OCI-LY3 (cell line): ENCODE measurements around the gene TMEM132D.

ENCODE experiments used
- H2AFZ ChIP-seq: fragments of 200-600, 300-600 bp; shearing (Covaris generic); 2 replicates; pipeline ENCODE4 v1.6.0; 2014; ENCODE audit warnings: antibody characterized with exemption, low read depth, low read length
- H3K27ac ChIP-seq: fragments of 200-600, 300-600 bp; sonication (generic); 2 replicates; pipeline ENCODE4 v1.5.1; 2014; ENCODE audit warnings: mild to moderate bottlenecking, low read length, moderate library complexity, mixed read lengths
- H3K27me3 ChIP-seq: fragments of 200-600, 300-600 bp; sonication (generic); 2 replicates; pipeline ENCODE4 v1.6.1; 2014; ENCODE audit warnings: low read depth, low read length, mixed read lengths
- H3K36me3 ChIP-seq: fragments of 200-600, 300-600 bp; sonication (generic); replicated peaks from 2 replicates; pipeline ENCODE3; 2014; ENCODE audit warnings: low read depth, low read length, mixed read lengths
- H3K4me1 ChIP-seq: fragments of 300-600, 200-600 bp; sonication (generic); 2 replicates; pipeline ENCODE4 v1.6.1; 2014; ENCODE audit warnings: low read length, mixed read lengths
- H3K4me2 ChIP-seq: fragments of 200-600, 300-600 bp; sonication (generic); 2 replicates; pipeline ENCODE4 v1.6.1; 2014; ENCODE audit warnings: low read length, mixed read lengths
- H3K4me3 ChIP-seq: fragments of 300-600, 200-600 bp; sonication (generic); 2 replicates; pipeline ENCODE4 v1.5.1; 2014; ENCODE audit warnings: antibody characterized with exemption, mild to moderate bottlenecking, low read length, moderate library complexity
- H3K79me2 ChIP-seq: fragments of 300-600, 200-600 bp; shearing (Covaris generic); 2 replicates; pipeline ENCODE4 v1.6.1; 2014; ENCODE audit warnings: mild to moderate bottlenecking, low read length, mixed read lengths
- H3K9ac ChIP-seq: fragments of 300-600, 200-600 bp; shearing (Covaris generic); 2 replicates; pipeline ENCODE4 v1.6.0; 2014; ENCODE audit warnings: mild to moderate bottlenecking, low read length, moderate library complexity
- H3K9me3 ChIP-seq: fragments of 200-600, 300-600 bp; shearing (Covaris generic); 2 replicates; pipeline ENCODE4 v1.6.1; 2014; ENCODE audit warnings: low read length, mixed read lengths; ENCODE audit not compliant: insufficient read depth
- H4K20me1 ChIP-seq: fragments of 200-600, 300-600 bp; sonication (generic); 2 replicates; pipeline ENCODE4 v1.6.1; 2016; ENCODE audit warnings: low read length, mixed read lengths; ENCODE audit not compliant: insufficient read depth
- CTCF ChIP-seq: fragments of 200-600, 300-600 bp; sonication (generic); IDR thresholded peaks from 2 replicates; pipeline ENCODE4 v1.5.1; 2014; ENCODE audit warnings: antibody characterized with exemption, low read length, low read depth
- EZH2phosphoT487 ChIP-seq: fragments of 200-600 bp; shearing (Covaris generic); IDR thresholded peaks from 2 replicates; pipeline ENCODE4 v1.6.1; 2018; ENCODE audit warnings: antibody characterized with exemption, mixed run types, low read depth

Gene TMEM132D

GRCh38 chr12:129706716-129707115 is 197.1 kb downstream of the TMEM132D start:
- no peaks in the 10 kb centered on the region for H3K79me2 ChIP-seq
- H3K36me3 ChIP-seq: no peaks in the 10 kb centered on the region
- H3K9ac ChIP-seq: no peak overlapping the region
- H3K9me3 ChIP-seq: no peaks in the 10 kb centered on the region
- H3K4me1 ChIP-seq: no peaks in the 10 kb centered on the region
- H3K27me3 ChIP-seq: no peaks in the 10 kb centered on the region
- H4K20me1 ChIP-seq: no peaks in the 10 kb centered on the region
- H3K27ac ChIP-seq: no peak overlapping the region
- no peak overlapping the region for H3K4me2 ChIP-seq
- TF ChIP-seq EZH2phosphoT487 (no peak), CTCF (no peak)
- no peak overlapping the region for H2AFZ ChIP-seq
- H3K4me3 ChIP-seq: no peak overlapping the region

- TF ChIP-seq EZH2phosphoT487: no peak
- no peak for TF ChIP-seq CTCF
- Histone ChIP-seq H3K9me3 (no peaks in the 10 kb centered on the region), H3K79me2 (no peaks in the 10 kb centered on the region), H4K20me1 (no peaks in the 10 kb centered on the region), H3K9ac (no peak overlapping the region), H3K4me1 (no peaks in the 10 kb centered on the region), H3K4me2 (no peak overlapping the region), H3K4me3 (no peak overlapping the region), H3K36me3 (no peaks in the 10 kb centered on the region), H3K27me3 (no peaks in the 10 kb centered on the region), H3K27ac (no peak overlapping the region), H2AFZ (no peak overlapping the region)
Observed at GRCh38 chr12:129704232-129704830, 199.5 kb downstream of the TMEM132D start.

GRCh38 chr12:129701631-129702101 is 202.2 kb downstream of the TMEM132D start:
- H4K20me1 ChIP-seq: no peaks in the 10 kb centered on the region
- no peak overlapping the region for H3K27ac ChIP-seq
- no peak overlapping the region for H3K4me2 ChIP-seq
- TF ChIP-seq EZH2phosphoT487 (no peak), CTCF (no peak)
- no peak overlapping the region for H3K9ac ChIP-seq
- no peak overlapping the region for H2AFZ ChIP-seq
- H3K27me3 ChIP-seq: no peaks in the 10 kb centered on the region
- H3K9me3 ChIP-seq: no peaks in the 10 kb centered on the region
- H3K4me3 ChIP-seq: no peak overlapping the region
- H3K4me1 ChIP-seq: no peaks in the 10 kb centered on the region
- H3K36me3 ChIP-seq: no peaks in the 10 kb centered on the region
- H3K79me2 ChIP-seq: no peaks in the 10 kb centered on the region

- TF ChIP-seq CTCF: no peak
- no peak for TF ChIP-seq EZH2phosphoT487
- no peaks in the 10 kb centered on the region for H3K9me3 ChIP-seq
- H3K4me1 ChIP-seq: no peaks in the 10 kb centered on the region
- H3K4me3 ChIP-seq: no peak overlapping the region
- no peaks in the 10 kb centered on the region for H3K79me2 ChIP-seq
- no peaks in the 10 kb centered on the region for H3K27me3 ChIP-seq
- no peak overlapping the region for H2AFZ ChIP-seq
- no peaks in the 10 kb centered on the region for H4K20me1 ChIP-seq
- H3K36me3 ChIP-seq: no peaks in the 10 kb centered on the region
- H3K4me2 ChIP-seq: no peak overlapping the region
- H3K9ac ChIP-seq: no peak overlapping the region
- H3K27ac ChIP-seq: no peak overlapping the region
Observed at GRCh38 chr12:129700036-129700435, 203.8 kb downstream of the TMEM132D start.
